HepG2 (cell line): ENCODE data around the gene AANAT. TPM values are rescaled to one million over a fixed set of nuclear protein-coding genes. Genes with fewer than 3 reads are reported as not detected.

Experiments
- BORCS8-MEF2B ChIP-seq: sonication (generic); formaldehyde crosslinking; IDR thresholded peaks from 2 replicates; pipeline ENCODE4 v1.8.0; 2022; ENCODE audit warnings: mild to moderate bottlenecking, missing genetic modification reagents
- BRCA1 ChIP-seq: sonication (generic); formaldehyde crosslinking; IDR thresholded peaks from 2 replicates; pipeline ENCODE4 v1.4.0; 2020; ENCODE audit warnings: missing genetic modification reagents
- TCF7 ChIP-seq: sonication (generic); IDR thresholded peaks from 2 replicates; pipeline ENCODE4 v1.6.1; 2016; ENCODE audit warnings: antibody characterized with exemption, low read depth
- ZFP82 ChIP-seq: sonication (generic); formaldehyde crosslinking; IDR thresholded peaks from 2 replicates; pipeline ENCODE4 v1.5.1; 2020; ENCODE audit warnings: mild to moderate bottlenecking, missing genetic modification reagents, borderline replicate concordance
- ZNF121 ChIP-seq: sonication (generic); formaldehyde crosslinking; IDR thresholded peaks from 2 replicates; pipeline ENCODE4 v1.5.0; 2020; ENCODE audit warnings: mild to moderate bottlenecking, missing genetic modification reagents
- ZNF263 ChIP-seq: sonication (generic); formaldehyde crosslinking; IDR thresholded peaks from 2 replicates; pipeline ENCODE4 v1.4.0; 2020; ENCODE audit warnings: missing genetic modification reagents
- ZNF605 ChIP-seq: sonication (generic); formaldehyde crosslinking; IDR thresholded peaks from 2 replicates; pipeline ENCODE4 v1.8.0; 2022; ENCODE audit warnings: mild to moderate bottlenecking, missing genetic modification reagents
- polyA plus RNA-seq, 8 experiments: library from polyadenylated mRNA; depleted of rRNA in 3 of 8; stranded (reverse) in 7 of 8; unstranded in 1 of 8; fragments of >200 nt; fragmentation: Illumina TruSeq in 4 of 8; extraction: Trizol in 4 of 8; gene quantifications; 2 replicates each; pipeline versions ENCODE4 v1.2.1 to v1.2.3, GENCODE V29; 2011 to 2016; ENCODE audit warnings: low read depth in 4 of 8, missing spikeins in 1 of 8, mixed read lengths in 1 of 8; ENCODE audit not compliant: insufficient read depth in 1 of 8
- total RNA-seq, 5 experiments: library from RNA; depleted of rRNA; stranded (reverse); fragments of >200 nt; fragmentation: Illumina TruSeq; extraction: Trizol; gene quantifications; 2 replicates each; pipeline ENCODE4 v1.2.3, GENCODE V29; 2016; ENCODE audit warnings: low read depth in 1 of 5
- TF ChIP-seq, protein P1 (sequence below): sonication (generic); formaldehyde crosslinking; IDR thresholded peaks from 2 replicates; pipeline ENCODE4 v1.5.0; 2020; ENCODE audit warnings: mild to moderate bottlenecking, missing genetic modification reagents, borderline replicate concordance
- TF ChIP-seq, protein P2 (sequence below): IDR thresholded peaks from 2 replicates; pipeline ENCODE4 v1.6.1; 2018; ENCODE audit warnings: missing genetic modification reagents, mild to moderate bottlenecking, missing compliant biosample characterization
- TF ChIP-seq, protein P3 (sequence below): IDR thresholded peaks from 2 replicates; pipeline ENCODE4 v1.6.1; 2016; ENCODE audit warnings: missing biosample characterization, missing genetic modification reagents, low read depth
- TF ChIP-seq, protein P4 (sequence below): sonication (generic); formaldehyde crosslinking; IDR thresholded peaks from 2 replicates; pipeline ENCODE4 v1.5.0; 2020; ENCODE audit warnings: mild to moderate bottlenecking, missing genetic modification reagents, moderate library complexity
- TF ChIP-seq, protein P5 (sequence below): sonication (generic); formaldehyde crosslinking; IDR thresholded peaks from 2 replicates; pipeline ENCODE4 v1.8.0; 2022; ENCODE audit warnings: mild to moderate bottlenecking, missing genetic modification reagents, borderline replicate concordance
- TF ChIP-seq, protein P6 (sequence below): sonication (generic); formaldehyde crosslinking; IDR thresholded peaks from 2 replicates; pipeline ENCODE4 v1.5.0; 2020; ENCODE audit warnings: missing genetic modification reagents

The AANAT gene
- total and polyA plus RNA-seq, 2 of the 13 experiments (the other 11 are each of a cell fraction or from before 2014, with no cell fraction given), result 0.07 TPM; not detected in 1

DNA sequence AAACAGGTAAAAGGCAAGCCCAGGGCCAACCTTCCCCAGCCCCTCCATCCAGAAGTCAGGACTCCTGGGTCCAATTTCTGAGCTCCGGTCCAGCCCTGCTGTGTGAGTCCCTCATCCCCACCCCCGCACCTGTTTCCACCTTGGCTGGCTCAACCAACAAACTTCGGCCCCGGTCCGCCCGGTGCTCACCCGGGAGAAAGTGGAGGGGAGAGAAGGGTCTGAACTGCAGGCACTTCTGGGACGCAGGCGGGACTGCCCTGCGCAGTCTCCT, 33.3 kb downstream of the AANAT start (continued):
- peak; percentile 29; the same call in 1 of the 2 replicates for TF ChIP-seq ZNF605 (CRISPR knock-in tag)
- TF ChIP-seq, protein P1, sequence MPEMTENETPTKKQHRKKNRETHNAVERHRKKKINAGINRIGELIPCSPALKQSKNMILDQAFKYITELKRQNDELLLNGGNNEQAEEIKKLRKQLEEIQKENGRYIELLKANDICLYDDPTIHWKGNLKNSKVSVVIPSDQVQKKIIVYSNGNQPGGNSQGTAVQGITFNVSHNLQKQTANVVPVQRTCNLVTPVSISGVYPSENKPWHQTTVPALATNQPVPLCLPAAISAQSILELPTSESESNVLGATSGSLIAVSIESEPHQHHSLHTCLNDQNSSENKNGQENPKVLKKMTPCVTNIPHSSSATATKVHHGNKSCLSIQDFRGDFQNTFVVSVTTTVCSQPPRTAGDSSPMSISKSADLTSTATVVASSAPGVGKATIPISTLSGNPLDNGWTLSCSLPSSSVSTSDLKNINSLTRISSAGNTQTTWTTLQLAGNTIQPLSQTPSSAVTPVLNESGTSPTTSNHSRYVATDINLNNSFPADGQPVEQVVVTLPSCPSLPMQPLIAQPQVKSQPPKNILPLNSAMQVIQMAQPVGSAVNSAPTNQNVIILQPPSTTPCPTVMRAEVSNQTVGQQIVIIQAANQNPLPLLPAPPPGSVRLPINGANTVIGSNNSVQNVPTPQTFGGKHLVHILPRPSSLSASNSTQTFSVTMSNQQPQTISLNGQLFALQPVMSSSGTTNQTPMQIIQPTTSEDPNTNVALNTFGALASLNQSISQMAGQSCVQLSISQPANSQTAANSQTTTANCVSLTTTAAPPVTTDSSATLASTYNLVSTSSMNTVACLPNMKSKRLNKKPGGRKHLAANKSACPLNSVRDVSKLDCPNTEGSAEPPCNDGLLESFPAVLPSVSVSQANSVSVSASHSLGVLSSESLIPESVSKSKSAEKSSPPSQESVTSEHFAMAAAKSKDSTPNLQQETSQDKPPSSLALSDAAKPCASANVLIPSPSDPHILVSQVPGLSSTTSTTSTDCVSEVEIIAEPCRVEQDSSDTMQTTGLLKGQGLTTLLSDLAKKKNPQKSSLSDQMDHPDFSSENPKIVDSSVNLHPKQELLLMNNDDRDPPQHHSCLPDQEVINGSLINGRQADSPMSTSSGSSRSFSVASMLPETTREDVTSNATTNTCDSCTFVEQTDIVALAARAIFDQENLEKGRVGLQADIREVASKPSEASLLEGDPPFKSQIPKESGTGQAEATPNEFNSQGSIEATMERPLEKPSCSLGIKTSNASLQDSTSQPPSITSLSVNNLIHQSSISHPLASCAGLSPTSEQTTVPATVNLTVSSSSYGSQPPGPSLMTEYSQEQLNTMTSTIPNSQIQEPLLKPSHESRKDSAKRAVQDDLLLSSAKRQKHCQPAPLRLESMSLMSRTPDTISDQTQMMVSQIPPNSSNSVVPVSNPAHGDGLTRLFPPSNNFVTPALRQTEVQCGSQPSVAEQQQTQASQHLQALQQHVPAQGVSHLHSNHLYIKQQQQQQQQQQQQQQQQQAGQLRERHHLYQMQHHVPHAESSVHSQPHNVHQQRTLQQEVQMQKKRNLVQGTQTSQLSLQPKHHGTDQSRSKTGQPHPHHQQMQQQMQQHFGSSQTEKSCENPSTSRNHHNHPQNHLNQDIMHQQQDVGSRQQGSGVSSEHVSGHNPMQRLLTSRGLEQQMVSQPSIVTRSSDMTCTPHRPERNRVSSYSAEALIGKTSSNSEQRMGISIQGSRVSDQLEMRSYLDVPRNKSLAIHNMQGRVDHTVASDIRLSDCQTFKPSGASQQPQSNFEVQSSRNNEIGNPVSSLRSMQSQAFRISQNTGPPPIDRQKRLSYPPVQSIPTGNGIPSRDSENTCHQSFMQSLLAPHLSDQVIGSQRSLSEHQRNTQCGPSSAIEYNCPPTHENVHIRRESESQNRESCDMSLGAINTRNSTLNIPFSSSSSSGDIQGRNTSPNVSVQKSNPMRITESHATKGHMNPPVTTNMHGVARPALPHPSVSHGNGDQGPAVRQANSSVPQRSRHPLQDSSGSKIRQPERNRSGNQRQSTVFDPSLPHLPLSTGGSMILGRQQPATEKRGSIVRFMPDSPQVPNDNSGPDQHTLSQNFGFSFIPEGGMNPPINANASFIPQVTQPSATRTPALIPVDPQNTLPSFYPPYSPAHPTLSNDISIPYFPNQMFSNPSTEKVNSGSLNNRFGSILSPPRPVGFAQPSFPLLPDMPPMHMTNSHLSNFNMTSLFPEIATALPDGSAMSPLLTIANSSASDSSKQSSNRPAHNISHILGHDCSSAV (CRISPR knock-in tag), result peak; percentile 79; the same call in 1 of the 2 replicates
- TF ChIP-seq, protein P2, sequence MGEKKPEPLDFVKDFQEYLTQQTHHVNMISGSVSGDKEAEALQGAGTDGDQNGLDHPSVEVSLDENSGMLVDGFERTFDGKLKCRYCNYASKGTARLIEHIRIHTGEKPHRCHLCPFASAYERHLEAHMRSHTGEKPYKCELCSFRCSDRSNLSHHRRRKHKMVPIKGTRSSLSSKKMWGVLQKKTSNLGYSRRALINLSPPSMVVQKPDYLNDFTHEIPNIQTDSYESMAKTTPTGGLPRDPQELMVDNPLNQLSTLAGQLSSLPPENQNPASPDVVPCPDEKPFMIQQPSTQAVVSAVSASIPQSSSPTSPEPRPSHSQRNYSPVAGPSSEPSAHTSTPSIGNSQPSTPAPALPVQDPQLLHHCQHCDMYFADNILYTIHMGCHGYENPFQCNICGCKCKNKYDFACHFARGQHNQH (CRISPR knock-in tag), result peak; percentile 39; the same call in 1 of the 2 replicates
- TF ChIP-seq, protein P3, sequence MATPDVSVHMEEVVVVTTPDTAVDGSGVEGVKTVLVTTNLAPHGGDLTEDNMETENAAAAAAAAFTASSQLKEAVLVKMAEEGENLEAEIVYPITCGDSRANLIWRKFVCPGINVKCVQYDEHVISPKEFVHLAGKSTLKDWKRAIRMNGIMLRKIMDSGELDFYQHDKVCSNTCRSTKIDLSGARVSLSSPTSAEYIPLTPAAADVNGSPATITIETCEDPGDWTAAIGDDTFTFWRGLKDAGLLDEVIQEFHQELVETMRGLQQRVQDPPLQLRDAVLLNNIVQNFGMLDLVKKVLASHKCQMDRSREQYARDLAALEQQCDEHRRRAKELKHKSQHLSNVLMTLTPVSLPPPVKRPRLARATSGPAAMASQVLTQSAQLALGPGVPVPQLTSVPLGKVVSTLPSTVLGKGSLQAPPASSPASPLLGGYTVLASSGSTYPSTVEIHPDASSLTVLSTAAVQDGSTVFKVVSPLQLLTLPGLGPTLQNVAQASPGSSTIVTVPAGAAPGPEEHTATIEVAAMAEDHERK (CRISPR knock-in tag), result no peak
- TF ChIP-seq, protein P4, sequence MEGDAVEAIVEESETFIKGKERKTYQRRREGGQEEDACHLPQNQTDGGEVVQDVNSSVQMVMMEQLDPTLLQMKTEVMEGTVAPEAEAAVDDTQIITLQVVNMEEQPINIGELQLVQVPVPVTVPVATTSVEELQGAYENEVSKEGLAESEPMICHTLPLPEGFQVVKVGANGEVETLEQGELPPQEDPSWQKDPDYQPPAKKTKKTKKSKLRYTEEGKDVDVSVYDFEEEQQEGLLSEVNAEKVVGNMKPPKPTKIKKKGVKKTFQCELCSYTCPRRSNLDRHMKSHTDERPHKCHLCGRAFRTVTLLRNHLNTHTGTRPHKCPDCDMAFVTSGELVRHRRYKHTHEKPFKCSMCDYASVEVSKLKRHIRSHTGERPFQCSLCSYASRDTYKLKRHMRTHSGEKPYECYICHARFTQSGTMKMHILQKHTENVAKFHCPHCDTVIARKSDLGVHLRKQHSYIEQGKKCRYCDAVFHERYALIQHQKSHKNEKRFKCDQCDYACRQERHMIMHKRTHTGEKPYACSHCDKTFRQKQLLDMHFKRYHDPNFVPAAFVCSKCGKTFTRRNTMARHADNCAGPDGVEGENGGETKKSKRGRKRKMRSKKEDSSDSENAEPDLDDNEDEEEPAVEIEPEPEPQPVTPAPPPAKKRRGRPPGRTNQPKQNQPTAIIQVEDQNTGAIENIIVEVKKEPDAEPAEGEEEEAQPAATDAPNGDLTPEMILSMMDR (CRISPR knock-in tag), result no peak
- no peak for TF ChIP-seq ZFP82 (CRISPR knock-in tag)
- 0 out of 2 replicates have a peak, but pooled peaks have one; percentile 41 for TF ChIP-seq BRCA1 (CRISPR knock-in tag)
- TF ChIP-seq ZNF121 (CRISPR knock-in tag), result no peak
- TF ChIP-seq TCF7, result 0 out of 2 replicates have a peak, but pooled peaks have one; percentile 2
- TF ChIP-seq BORCS8-MEF2B, result 0 out of 2 replicates have a peak, but pooled peaks have one; percentile 2
- TF ChIP-seq ZNF263 (CRISPR knock-in tag), result peak; percentile 43; the same call in 1 of the 2 replicates
- TF ChIP-seq, protein P5, sequence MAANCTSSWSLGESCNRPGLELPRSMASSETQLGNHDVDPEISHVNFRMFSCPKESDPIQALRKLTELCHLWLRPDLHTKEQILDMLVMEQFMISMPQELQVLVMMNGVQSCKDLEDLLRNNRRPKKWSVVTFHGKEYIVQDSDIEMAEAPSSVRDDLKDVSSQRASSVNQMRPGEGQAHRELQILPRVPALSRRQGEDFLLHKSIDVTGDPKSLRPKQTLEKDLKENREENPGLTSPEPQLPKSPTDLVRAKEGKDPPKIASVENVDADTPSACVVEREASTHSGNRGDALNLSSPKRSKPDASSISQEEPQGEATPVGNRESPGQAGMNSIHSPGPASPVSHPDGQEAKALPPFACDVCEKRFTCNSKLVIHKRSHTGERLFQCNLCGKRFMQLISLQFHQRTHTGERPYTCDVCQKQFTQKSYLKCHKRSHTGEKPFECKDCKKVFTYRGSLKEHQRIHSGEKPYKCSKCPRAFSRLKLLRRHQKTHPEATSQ (CRISPR knock-in tag), result 0 out of 2 replicates have a peak, but pooled peaks have one; percentile 16
- TF ChIP-seq, protein P6, sequence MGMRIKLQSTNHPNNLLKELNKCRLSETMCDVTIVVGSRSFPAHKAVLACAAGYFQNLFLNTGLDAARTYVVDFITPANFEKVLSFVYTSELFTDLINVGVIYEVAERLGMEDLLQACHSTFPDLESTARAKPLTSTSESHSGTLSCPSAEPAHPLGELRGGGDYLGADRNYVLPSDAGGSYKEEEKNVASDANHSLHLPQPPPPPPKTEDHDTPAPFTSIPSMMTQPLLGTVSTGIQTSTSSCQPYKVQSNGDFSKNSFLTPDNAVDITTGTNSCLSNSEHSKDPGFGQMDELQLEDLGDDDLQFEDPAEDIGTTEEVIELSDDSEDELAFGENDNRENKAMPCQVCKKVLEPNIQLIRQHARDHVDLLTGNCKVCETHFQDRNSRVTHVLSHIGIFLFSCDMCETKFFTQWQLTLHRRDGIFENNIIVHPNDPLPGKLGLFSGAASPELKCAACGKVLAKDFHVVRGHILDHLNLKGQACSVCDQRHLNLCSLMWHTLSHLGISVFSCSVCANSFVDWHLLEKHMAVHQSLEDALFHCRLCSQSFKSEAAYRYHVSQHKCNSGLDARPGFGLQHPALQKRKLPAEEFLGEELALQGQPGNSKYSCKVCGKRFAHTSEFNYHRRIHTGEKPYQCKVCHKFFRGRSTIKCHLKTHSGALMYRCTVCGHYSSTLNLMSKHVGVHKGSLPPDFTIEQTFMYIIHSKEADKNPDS (CRISPR knock-in tag), result no peak
